Measurements from ENCODE around the gene OTUD5. TPM values are rescaled to one million over a fixed set of nuclear protein-coding genes. Genes with fewer than 3 reads are reported as not detected.

Gene OTUD5
- total and polyA plus RNA-seq, 2 donors (not counting 1 experiment from before 2014, with no cell fraction given) = 33.0 to 46.6 TPM

GRCh38 chrX:48958635-48959094 lies 1.3 kb upstream of the OTUD5 start:
- Histone ChIP-seq H3K79me2 (ENCODE audit: control insufficient read depth, insufficient read depth, low read length) (peaks cover 27% of the 10 kb centered on the region), H3K4me3 (replicated peaks in 1 of 4; ENCODE audit: control extremely low read depth in 1 of 4, insufficient read depth in 1 of 4, low read depth in 3 of 4, low read length in 4 of 4) (peak overlapping the region; percentile 39 to 65 (median 46)), H3K36me3 (ENCODE audit: control insufficient read depth, insufficient read depth, low read length) (no peaks in the 10 kb centered on the region), H3K4me1 (ENCODE audit: control insufficient read depth, extremely low read depth, insufficient read depth, low read length) (peaks cover 5% of the 10 kb centered on the region), H3K9me3 (ENCODE audit: control insufficient read depth, insufficient read depth, low read depth, low read length) (no peaks in the 10 kb centered on the region), H3K4me2 (ENCODE audit: extremely low read depth, insufficient read depth, low read length) (peak overlapping the region; percentile 66), H2AFZ (ENCODE audit: low read length) (peak overlapping the region; percentile 41), H3K27ac (ENCODE audit: insufficient read depth, low read length) (peak overlapping the region; percentile 99), H3K9ac (ENCODE audit: insufficient read depth, low read length) (peak overlapping the region; percentile 48), H4K20me1 (ENCODE audit: control insufficient read depth, extremely low read depth, insufficient read depth, low read length) (no peaks in the 10 kb centered on the region), H3K27me3 (ENCODE audit: control insufficient read depth, insufficient read depth, low read length) (no peaks in the 10 kb centered on the region)
- DNase-seq (ENCODE audit: low read depth in 2 of 2) = peak; percentile 61 to 66
- TF ChIP-seq EZH2 (IDR thresholded peaks at IDR 0.05; ENCODE audit: low read length, missing control alignments) (no peak), CTCF (conservative IDR thresholded peaks at IDR 0.05 in 1 of 2, IDR thresholded peaks at IDR 0.05 in 1 of 2; ENCODE audit: low read depth in 1 of 2, low read length in 2 of 2) (no peak)

- H3K36me3 ChIP-seq (ENCODE audit: control insufficient read depth, insufficient read depth, low read length) = no peaks in the 10 kb centered on the region
- peak; percentile 97 to 98 for DNase-seq (ENCODE audit: low read depth in 2 of 2)
- H4K20me1 ChIP-seq (ENCODE audit: control insufficient read depth, extremely low read depth, insufficient read depth, low read length) = no peaks in the 10 kb centered on the region
- peaks cover 33% of the 10 kb centered on the region for H3K79me2 ChIP-seq (ENCODE audit: control insufficient read depth, insufficient read depth, low read length)
- peaks cover 5% of the 10 kb centered on the region for H3K4me1 ChIP-seq (ENCODE audit: control insufficient read depth, extremely low read depth, insufficient read depth, low read length)
- no peak for TF ChIP-seq CTCF (conservative IDR thresholded peaks at IDR 0.05 in 1 of 2, IDR thresholded peaks at IDR 0.05 in 1 of 2; ENCODE audit: low read depth in 1 of 2, low read length in 2 of 2)
- TF ChIP-seq EZH2 (IDR thresholded peaks at IDR 0.05; ENCODE audit: low read length, missing control alignments) = no peak
- peak overlapping the region; percentile 99 for H3K27ac ChIP-seq (ENCODE audit: insufficient read depth, low read length)
- no peaks in the 10 kb centered on the region for H3K9me3 ChIP-seq (ENCODE audit: control insufficient read depth, insufficient read depth, low read depth, low read length)
- H3K9ac ChIP-seq (ENCODE audit: insufficient read depth, low read length) = peak overlapping the region; percentile 85
- peak overlapping the region; percentile 57 to 81 (median 71) for H3K4me3 ChIP-seq (replicated peaks in 1 of 4; ENCODE audit: control extremely low read depth in 1 of 4, insufficient read depth in 1 of 4, low read depth in 3 of 4, low read length in 4 of 4)
- H3K27me3 ChIP-seq (ENCODE audit: control insufficient read depth, insufficient read depth, low read length) = no peaks in the 10 kb centered on the region
- H2AFZ ChIP-seq (ENCODE audit: low read length) = peak overlapping the region; percentile 65
- peak overlapping the region; percentile 35 for H3K4me2 ChIP-seq (ENCODE audit: extremely low read depth, insufficient read depth, low read length)
Measured at GRCh38 chrX:48957827-48958634, 624 bp upstream of the OTUD5 start.

- H4K20me1 ChIP-seq (ENCODE audit: control insufficient read depth, extremely low read depth, insufficient read depth, low read length) = no peaks in the 10 kb centered on the region
- no peaks in the 10 kb centered on the region for H3K36me3 ChIP-seq (ENCODE audit: control insufficient read depth, insufficient read depth, low read length)
- H3K79me2 ChIP-seq (ENCODE audit: control insufficient read depth, insufficient read depth, low read length) = peaks cover 37% of the 10 kb centered on the region
- peak overlapping the region; percentile 85 for H3K9ac ChIP-seq (ENCODE audit: insufficient read depth, low read length)
- no peak overlapping the region for H2AFZ ChIP-seq (ENCODE audit: low read length)
- TF ChIP-seq EZH2 (IDR thresholded peaks at IDR 0.05; ENCODE audit: low read length, missing control alignments) = no peak
- TF ChIP-seq CTCF (conservative IDR thresholded peaks at IDR 0.05 in 1 of 2, IDR thresholded peaks at IDR 0.05 in 1 of 2; ENCODE audit: low read depth in 1 of 2, low read length in 2 of 2) = no peak
- peak overlapping the region; percentile 80 for H3K4me2 ChIP-seq (ENCODE audit: extremely low read depth, insufficient read depth, low read length)
- no peak for DNase-seq (ENCODE audit: low read depth in 2 of 2)
- peak overlapping the region; percentile 52 to 78 (median 71) for H3K4me3 ChIP-seq (replicated peaks in 1 of 4; ENCODE audit: control extremely low read depth in 1 of 4, insufficient read depth in 1 of 4, low read depth in 3 of 4, low read length in 4 of 4)
- H3K9me3 ChIP-seq (ENCODE audit: control insufficient read depth, insufficient read depth, low read depth, low read length) = no peaks in the 10 kb centered on the region
- H3K27ac ChIP-seq (ENCODE audit: insufficient read depth, low read length) = peak overlapping the region; percentile 69
- H3K27me3 ChIP-seq (ENCODE audit: control insufficient read depth, insufficient read depth, low read length) = no peaks in the 10 kb centered on the region
- H3K4me1 ChIP-seq (ENCODE audit: control insufficient read depth, extremely low read depth, insufficient read depth, low read length) = peaks cover 5% of the 10 kb centered on the region
Measured at GRCh38 chrX:48956728-48957414, 536 bp downstream of the OTUD5 start.
